SK-N-MC (cell line): ENCODE measurements around the gene SCFD1.

Experiments
- EZH2 ChIP-seq: fragments of 200-600 bp; sonication (generic); IDR thresholded peaks from one replicate; pipeline ENCODE4 v1.6.1; 2017; ENCODE audit warnings: antibody characterized with exemption
- POLR2AphosphoS5 ChIP-seq: IDR thresholded peaks from 2 replicates; pipeline ENCODE4 v1.6.1; 2012; ENCODE audit warnings: mild to moderate bottlenecking, low read depth, low read length, borderline replicate concordance

DNA sequence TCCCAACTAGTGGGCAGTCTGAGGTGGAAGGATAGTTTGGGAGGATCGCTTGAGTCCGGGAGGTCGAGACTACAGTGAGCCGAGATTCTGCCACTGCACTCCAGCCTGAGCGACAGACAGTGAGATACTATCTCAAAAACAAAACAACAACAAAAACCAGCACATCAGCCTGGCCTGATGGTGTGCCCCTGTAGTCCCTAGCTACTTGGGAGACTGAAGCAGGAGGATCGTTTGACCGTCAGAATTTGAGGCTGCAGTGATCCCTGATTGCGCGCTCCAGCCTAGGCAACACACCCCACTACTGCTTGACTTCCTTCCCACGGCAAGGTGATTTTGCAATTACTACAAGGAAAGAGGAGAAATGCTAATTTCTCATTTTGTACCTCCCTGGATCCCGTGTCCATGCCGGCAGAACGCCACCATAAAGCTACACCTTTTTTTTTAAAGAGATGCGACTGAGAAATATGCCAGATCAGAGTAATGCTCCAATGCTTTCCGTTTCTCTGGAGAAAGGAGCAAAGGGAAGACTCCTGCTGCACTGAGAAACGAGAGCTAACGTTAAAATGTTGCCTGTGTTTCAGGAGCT, 672 bp upstream of the SCFD1 start:
- TF ChIP-seq POLR2AphosphoS5 = no peak
- no peak for TF ChIP-seq EZH2
